ENCODE measurements around the gene KLRG1.

Gene KLRG1

GRCh38 chr12:9050521-9051157 lies 61.3 kb downstream of the KLRG1 start:
- H2AFZ ChIP-seq (ENCODE audit: low read depth, low read length) = no peak overlapping the region
- H3K36me3 ChIP-seq (ENCODE audit: insufficient read depth, low read length) = no peaks in the 10 kb centered on the region
- no peak overlapping the region for H3K4me2 ChIP-seq (ENCODE audit: insufficient read depth, low read length)
- ATAC-seq (ENCODE audit: insufficient read depth, low read depth) (no peak), DNase-seq (no peak)
- H3K27ac ChIP-seq (ENCODE audit: low read length) = no peak overlapping the region
- H3K9me3 ChIP-seq (ENCODE audit: insufficient read depth, low read length, severe bottlenecking) = no peaks in the 10 kb centered on the region
- no peaks in the 10 kb centered on the region for H3K79me2 ChIP-seq (ENCODE audit: insufficient read depth, low read length)
- no peak overlapping the region for H3K4me3 ChIP-seq (ENCODE audit: low read depth in 1 of 2, low read length in 2 of 2)
- no peaks in the 10 kb centered on the region for H3K4me1 ChIP-seq (ENCODE audit: insufficient read depth, low read length)
- H3K9ac ChIP-seq (ENCODE audit: low read depth, low read length) = no peak overlapping the region
- H4K20me1 ChIP-seq (ENCODE audit: insufficient read depth, low read length) = no peaks in the 10 kb centered on the region
- H3K27me3 ChIP-seq (ENCODE audit: insufficient read depth, low read length, poor library complexity) = peaks cover 5% of the 10 kb centered on the region
- no peak for TF ChIP-seq EZH2 (IDR thresholded peaks at IDR 0.05; ENCODE audit: borderline replicate concordance, low read depth, low read length, severe bottlenecking)

GRCh38 chr12:9051158-9051550 lies 61.8 kb downstream of the KLRG1 start:
- Histone ChIP-seq H2AFZ (ENCODE audit: low read depth, low read length) (no peak overlapping the region), H3K4me1 (ENCODE audit: insufficient read depth, low read length) (no peaks in the 10 kb centered on the region), H4K20me1 (ENCODE audit: insufficient read depth, low read length) (no peaks in the 10 kb centered on the region), H3K27ac (ENCODE audit: low read length) (no peak overlapping the region), H3K4me3 (ENCODE audit: low read depth in 1 of 2, low read length in 2 of 2) (no peak overlapping the region), H3K36me3 (ENCODE audit: insufficient read depth, low read length) (no peaks in the 10 kb centered on the region), H3K4me2 (ENCODE audit: insufficient read depth, low read length) (no peak overlapping the region), H3K9ac (ENCODE audit: low read depth, low read length) (no peak overlapping the region), H3K79me2 (ENCODE audit: insufficient read depth, low read length) (no peaks in the 10 kb centered on the region), H3K27me3 (ENCODE audit: insufficient read depth, low read length, poor library complexity) (peaks cover 5% of the 10 kb centered on the region), H3K9me3 (ENCODE audit: insufficient read depth, low read length, severe bottlenecking) (no peaks in the 10 kb centered on the region)
- DNase-seq (no peak), ATAC-seq (ENCODE audit: insufficient read depth, low read depth) (no peak)
- TF ChIP-seq CTCF (IDR thresholded peaks at IDR 0.05; ENCODE audit: borderline replicate concordance, extremely low read depth, low read length, poor library complexity, severe bottlenecking) (no peak), EZH2 (IDR thresholded peaks at IDR 0.05; ENCODE audit: borderline replicate concordance, low read depth, low read length, severe bottlenecking) (no peak)

GRCh38 chr12:9052610-9053009 lies 63.3 kb downstream of the KLRG1 start:
- H4K20me1 ChIP-seq (ENCODE audit: insufficient read depth, low read length) = no peaks in the 10 kb centered on the region
- ATAC-seq (ENCODE audit: insufficient read depth, low read depth) (no peak), DNase-seq (no peak)
- no peaks in the 10 kb centered on the region for H3K79me2 ChIP-seq (ENCODE audit: insufficient read depth, low read length)
- no peak overlapping the region for H3K4me3 ChIP-seq (ENCODE audit: low read depth in 1 of 2, low read length in 2 of 2)
- no peak overlapping the region for H2AFZ ChIP-seq (ENCODE audit: low read depth, low read length)
- H3K27me3 ChIP-seq (ENCODE audit: insufficient read depth, low read length, poor library complexity) = peaks cover 7% of the 10 kb centered on the region
- H3K4me1 ChIP-seq (ENCODE audit: insufficient read depth, low read length) = no peaks in the 10 kb centered on the region
- TF ChIP-seq EZH2 (IDR thresholded peaks at IDR 0.05; ENCODE audit: borderline replicate concordance, low read depth, low read length, severe bottlenecking) = no peak
- TF ChIP-seq CTCF (IDR thresholded peaks at IDR 0.05; ENCODE audit: borderline replicate concordance, extremely low read depth, low read length, poor library complexity, severe bottlenecking) = no peak
- H3K4me2 ChIP-seq (ENCODE audit: insufficient read depth, low read length) = no peak overlapping the region
- H3K36me3 ChIP-seq (ENCODE audit: insufficient read depth, low read length) = no peaks in the 10 kb centered on the region
- no peak overlapping the region for H3K27ac ChIP-seq (ENCODE audit: low read length)
- no peak overlapping the region for H3K9ac ChIP-seq (ENCODE audit: low read depth, low read length)
- H3K9me3 ChIP-seq (ENCODE audit: insufficient read depth, low read length, severe bottlenecking) = no peaks in the 10 kb centered on the region

Measured in DND-41 (cell line).